Liver (tissue), 9 donors: ENCODE measurements around the gene TNFAIP6. TPM values are rescaled to one million over a fixed set of nuclear protein-coding genes. Genes with fewer than 3 reads are reported as not detected.

ENCODE experiments used
- DNase-seq: peaks from one replicate; pipeline ENCODE4 v3.0.0-alpha.2; 2017; ENCODE audit warnings: low spot score
- H3K27ac ChIP-seq, 2 donors: one replicate each; pipeline ENCODE4 v1.7.0; 2013; ENCODE audit warnings: inconsistent platforms in 2 of 2, low read length in 2 of 2, control low read depth in 1 of 2, low read depth in 1 of 2, mild to moderate bottlenecking in 1 of 2
- H3K27me3 ChIP-seq, 4 donors: one replicate each; pipeline versions ENCODE4 v1.6.1 to v1.7.0; 2013; ENCODE audit warnings: low read length in 3 of 4, inconsistent platforms in 1 of 4, mild to moderate bottlenecking in 1 of 4, moderate library complexity in 1 of 4; ENCODE audit not compliant: control insufficient read depth in 4 of 4, insufficient read depth in 4 of 4
- H3K36me3 ChIP-seq, 4 donors: one replicate each; pipeline versions ENCODE4 v1.6.1 to v1.7.0; 2013; ENCODE audit warnings: low read length in 3 of 4, mild to moderate bottlenecking in 3 of 4, low read depth in 1 of 4, moderate library complexity in 1 of 4; ENCODE audit not compliant: control insufficient read depth in 4 of 4, insufficient read depth in 3 of 4
- H3K4me1 ChIP-seq, 4 donors: one replicate each; pipeline versions ENCODE4 v1.6.1 to v1.7.0; 2013; ENCODE audit warnings: low read length in 3 of 4, mild to moderate bottlenecking in 3 of 4, moderate library complexity in 1 of 4; ENCODE audit not compliant: control insufficient read depth in 4 of 4, insufficient read depth in 4 of 4
- H3K4me3 ChIP-seq, 3 donors: one replicate each; pipeline versions ENCODE4 v1.6.1 to v1.7.0; 2013; ENCODE audit warnings: low read length in 3 of 3, control low read depth in 1 of 3, low read depth in 1 of 3, mild to moderate bottlenecking in 1 of 3
- H3K9ac ChIP-seq, 2 donors: one replicate each; pipeline ENCODE4 v1.7.0; 2013; ENCODE audit warnings: low read length in 2 of 2, mild to moderate bottlenecking in 2 of 2, moderate library complexity in 2 of 2, control low read depth in 1 of 2, low read depth in 1 of 2
- H3K9me3 ChIP-seq, 4 donors: one replicate each; pipeline versions ENCODE4 v1.6.1 to v1.7.0; 2013; ENCODE audit warnings: low read length in 3 of 4; ENCODE audit not compliant: control insufficient read depth in 4 of 4
- EGR1 ChIP-seq, 2 donors: IDR thresholded peaks; 2 replicates each; pipeline ENCODE4 v1.6.1; 2016 to 2018; ENCODE audit warnings: antibody characterized with exemption in 2 of 2, low read depth in 2 of 2
- FOXA1 ChIP-seq: IDR thresholded peaks from 2 replicates; pipeline ENCODE4 v1.6.1; 2016; ENCODE audit warnings: antibody characterized with exemption
- FOXA2 ChIP-seq: IDR thresholded peaks from 2 replicates; pipeline ENCODE4 v1.6.1; 2016; ENCODE audit warnings: antibody characterized with exemption
- GABPA ChIP-seq, 2 donors: IDR thresholded peaks in 1 of 2; conservative IDR thresholded peaks in 1 of 2; 2 replicates each; pipeline ENCODE4 v1.6.1; 2016; ENCODE audit warnings: antibody characterized with exemption in 2 of 2, mild to moderate bottlenecking in 1 of 2, moderate library complexity in 1 of 2
- HNF4A ChIP-seq, 2 donors: conservative IDR thresholded peaks; 2 replicates each; pipeline ENCODE4 v1.6.1; 2016; ENCODE audit warnings: antibody characterized with exemption in 2 of 2, mild to moderate bottlenecking in 2 of 2
- HNF4G ChIP-seq: IDR thresholded peaks from 2 replicates; pipeline ENCODE4 v1.6.1; 2016; ENCODE audit warnings: antibody characterized with exemption
- JUND ChIP-seq, 2 donors: IDR thresholded peaks; 2 replicates each; pipeline ENCODE4 v1.6.1; 2016; ENCODE audit warnings: antibody characterized with exemption in 2 of 2
- NR2F2 ChIP-seq: IDR thresholded peaks from 2 replicates; pipeline ENCODE4 v1.6.1; 2016; ENCODE audit warnings: antibody characterized with exemption
- RAD21 ChIP-seq, 2 donors: IDR thresholded peaks; 2 replicates each; pipeline ENCODE4 v1.6.1; 2016; ENCODE audit warnings: antibody characterized with exemption in 2 of 2, mild to moderate bottlenecking in 2 of 2
- RXRA ChIP-seq, 2 donors: IDR thresholded peaks; 2 replicates each; pipeline ENCODE4 v1.6.1; 2017 to 2018; ENCODE audit warnings: antibody characterized with exemption in 2 of 2, mild to moderate bottlenecking in 1 of 2
- SP1 ChIP-seq: IDR thresholded peaks from 2 replicates; pipeline ENCODE4 v1.6.1; 2018; ENCODE audit warnings: antibody characterized with exemption, mild to moderate bottlenecking
- TAF1 ChIP-seq: conservative IDR thresholded peaks from 2 replicates; pipeline ENCODE4 v1.6.1; 2016; ENCODE audit warnings: antibody characterized with exemption, mild to moderate bottlenecking
- YY1 ChIP-seq: IDR thresholded peaks from 2 replicates; pipeline ENCODE4 v1.6.1; 2016; ENCODE audit warnings: antibody characterized with exemption, mild to moderate bottlenecking
- WGBS: extraction: QIAGEN DNeasy Blood & Tissue Kit; methylation state at CpG from one replicate; pipeline ENCODE4 v1.1.7; 2013; 5-methylcytosine and 5-hydroxymethylcytosine counted together
- polyA plus RNA-seq, 2 donors: library from polyadenylated mRNA; stranded (reverse) in 1 of 2; unstranded in 1 of 2; fragments of 200-250 nt in 1 of 2; fragments of >200 nt in 1 of 2; fragmentation: Nextera tagmentation in 1 of 2; extraction: Ambion mirVana in 1 of 2; gene quantifications; one replicate each; pipeline versions ENCODE4 v1.2.1 to v1.2.3, GENCODE V29; 2013 to 2015
- total RNA-seq, 2 donors: library from RNA; depleted of rRNA; stranded (reverse); fragments of >200 nt; gene quantifications; one replicate each; pipeline ENCODE4 v1.2.3, GENCODE V29; 2014
- TF ChIP-seq, protein P1 (sequence below): IDR thresholded peaks from 2 replicates; pipeline ENCODE4 v1.6.1; 2016; ENCODE audit warnings: antibody characterized with exemption, mild to moderate bottlenecking
- TF ChIP-seq, protein P2 (sequence below): fragments of 150-350 bp; IDR thresholded peaks from 2 replicates; pipeline ENCODE4 v1.5.1; 2017; ENCODE audit warnings: improper control_type of control experiment, low read depth, low read length; ENCODE audit not compliant: missing input control
- TF ChIP-seq, protein P3 (sequence below): IDR thresholded peaks from 2 replicates; pipeline ENCODE4 v1.6.1; 2016; ENCODE audit warnings: antibody characterized with exemption
- TF ChIP-seq, protein P4 (sequence below): IDR thresholded peaks from 2 replicates; pipeline ENCODE4 v1.6.1; 2016; ENCODE audit warnings: antibody characterized with exemption
- TF ChIP-seq, protein P5 (sequence below): IDR thresholded peaks from 2 replicates; pipeline ENCODE4 v1.6.1; 2016; ENCODE audit warnings: antibody characterized with exemption
- donor health status: healthy.
- donor health status: healthy.
- donor health status: healthy.
- donor health status: healthy.
- donor health status: healthy.

Gene TNFAIP6
- total and polyA plus RNA-seq, 4 donors: 0.17 to 0.28 (median 0.20) TPM

DNA sequence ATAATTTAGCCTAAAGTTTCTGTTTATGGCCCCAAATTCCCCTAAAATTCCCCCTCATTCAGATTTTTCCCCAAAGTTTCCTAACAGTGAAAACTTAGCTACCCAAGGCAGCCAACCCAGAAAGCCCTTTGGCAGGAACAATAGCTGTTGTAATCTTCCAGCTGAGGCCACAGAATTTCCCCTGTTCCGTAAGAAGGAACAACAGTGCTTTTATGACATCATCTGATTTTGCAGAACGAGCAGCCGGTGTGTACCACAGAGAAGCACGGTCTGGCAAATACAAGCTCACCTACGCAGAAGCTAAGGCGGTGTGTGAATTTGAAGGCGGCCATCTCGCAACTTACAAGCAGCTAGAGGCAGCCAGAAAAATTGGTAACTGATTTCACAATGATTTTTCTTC, 6.3 kb downstream of the TNFAIP6 start:
- Histone ChIP-seq H3K36me3 (no peaks in the 10 kb centered on the region), H3K9ac (no peak overlapping the region), H3K4me3 (no peak overlapping the region), H3K4me1 (no peaks in the 10 kb centered on the region), H3K9me3 (peaks cover 0 to 2% (median 0%) of the 10 kb centered on the region in 4 donors), H3K27me3 (no peaks in the 10 kb centered on the region), H3K27ac (no peak overlapping the region)
- TF ChIP-seq EGR1 (IDR thresholded peaks at IDR 0.05; ENCODE audit: low read depth in 2 of 2): no peak
- TF ChIP-seq, protein P1, sequence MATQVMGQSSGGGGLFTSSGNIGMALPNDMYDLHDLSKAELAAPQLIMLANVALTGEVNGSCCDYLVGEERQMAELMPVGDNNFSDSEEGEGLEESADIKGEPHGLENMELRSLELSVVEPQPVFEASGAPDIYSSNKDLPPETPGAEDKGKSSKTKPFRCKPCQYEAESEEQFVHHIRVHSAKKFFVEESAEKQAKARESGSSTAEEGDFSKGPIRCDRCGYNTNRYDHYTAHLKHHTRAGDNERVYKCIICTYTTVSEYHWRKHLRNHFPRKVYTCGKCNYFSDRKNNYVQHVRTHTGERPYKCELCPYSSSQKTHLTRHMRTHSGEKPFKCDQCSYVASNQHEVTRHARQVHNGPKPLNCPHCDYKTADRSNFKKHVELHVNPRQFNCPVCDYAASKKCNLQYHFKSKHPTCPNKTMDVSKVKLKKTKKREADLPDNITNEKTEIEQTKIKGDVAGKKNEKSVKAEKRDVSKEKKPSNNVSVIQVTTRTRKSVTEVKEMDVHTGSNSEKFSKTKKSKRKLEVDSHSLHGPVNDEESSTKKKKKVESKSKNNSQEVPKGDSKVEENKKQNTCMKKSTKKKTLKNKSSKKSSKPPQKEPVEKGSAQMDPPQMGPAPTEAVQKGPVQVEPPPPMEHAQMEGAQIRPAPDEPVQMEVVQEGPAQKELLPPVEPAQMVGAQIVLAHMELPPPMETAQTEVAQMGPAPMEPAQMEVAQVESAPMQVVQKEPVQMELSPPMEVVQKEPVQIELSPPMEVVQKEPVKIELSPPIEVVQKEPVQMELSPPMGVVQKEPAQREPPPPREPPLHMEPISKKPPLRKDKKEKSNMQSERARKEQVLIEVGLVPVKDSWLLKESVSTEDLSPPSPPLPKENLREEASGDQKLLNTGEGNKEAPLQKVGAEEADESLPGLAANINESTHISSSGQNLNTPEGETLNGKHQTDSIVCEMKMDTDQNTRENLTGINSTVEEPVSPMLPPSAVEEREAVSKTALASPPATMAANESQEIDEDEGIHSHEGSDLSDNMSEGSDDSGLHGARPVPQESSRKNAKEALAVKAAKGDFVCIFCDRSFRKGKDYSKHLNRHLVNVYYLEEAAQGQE: no peak
- TF ChIP-seq, protein P2, sequence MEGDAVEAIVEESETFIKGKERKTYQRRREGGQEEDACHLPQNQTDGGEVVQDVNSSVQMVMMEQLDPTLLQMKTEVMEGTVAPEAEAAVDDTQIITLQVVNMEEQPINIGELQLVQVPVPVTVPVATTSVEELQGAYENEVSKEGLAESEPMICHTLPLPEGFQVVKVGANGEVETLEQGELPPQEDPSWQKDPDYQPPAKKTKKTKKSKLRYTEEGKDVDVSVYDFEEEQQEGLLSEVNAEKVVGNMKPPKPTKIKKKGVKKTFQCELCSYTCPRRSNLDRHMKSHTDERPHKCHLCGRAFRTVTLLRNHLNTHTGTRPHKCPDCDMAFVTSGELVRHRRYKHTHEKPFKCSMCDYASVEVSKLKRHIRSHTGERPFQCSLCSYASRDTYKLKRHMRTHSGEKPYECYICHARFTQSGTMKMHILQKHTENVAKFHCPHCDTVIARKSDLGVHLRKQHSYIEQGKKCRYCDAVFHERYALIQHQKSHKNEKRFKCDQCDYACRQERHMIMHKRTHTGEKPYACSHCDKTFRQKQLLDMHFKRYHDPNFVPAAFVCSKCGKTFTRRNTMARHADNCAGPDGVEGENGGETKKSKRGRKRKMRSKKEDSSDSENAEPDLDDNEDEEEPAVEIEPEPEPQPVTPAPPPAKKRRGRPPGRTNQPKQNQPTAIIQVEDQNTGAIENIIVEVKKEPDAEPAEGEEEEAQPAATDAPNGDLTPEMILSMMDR: no peak
- no peak for TF ChIP-seq SP1
- TF ChIP-seq YY1: no peak
- TF ChIP-seq, protein P3, sequence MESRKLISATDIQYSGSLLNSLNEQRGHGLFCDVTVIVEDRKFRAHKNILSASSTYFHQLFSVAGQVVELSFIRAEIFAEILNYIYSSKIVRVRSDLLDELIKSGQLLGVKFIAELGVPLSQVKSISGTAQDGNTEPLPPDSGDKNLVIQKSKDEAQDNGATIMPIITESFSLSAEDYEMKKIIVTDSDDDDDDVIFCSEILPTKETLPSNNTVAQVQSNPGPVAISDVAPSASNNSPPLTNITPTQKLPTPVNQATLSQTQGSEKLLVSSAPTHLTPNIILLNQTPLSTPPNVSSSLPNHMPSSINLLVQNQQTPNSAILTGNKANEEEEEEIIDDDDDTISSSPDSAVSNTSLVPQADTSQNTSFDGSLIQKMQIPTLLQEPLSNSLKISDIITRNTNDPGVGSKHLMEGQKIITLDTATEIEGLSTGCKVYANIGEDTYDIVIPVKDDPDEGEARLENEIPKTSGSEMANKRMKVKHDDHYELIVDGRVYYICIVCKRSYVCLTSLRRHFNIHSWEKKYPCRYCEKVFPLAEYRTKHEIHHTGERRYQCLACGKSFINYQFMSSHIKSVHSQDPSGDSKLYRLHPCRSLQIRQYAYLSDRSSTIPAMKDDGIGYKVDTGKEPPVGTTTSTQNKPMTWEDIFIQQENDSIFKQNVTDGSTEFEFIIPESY: no peak
- TF ChIP-seq FOXA1: no peak
- no peak for TF ChIP-seq HNF4G
- TF ChIP-seq FOXA2: no peak
- TF ChIP-seq HNF4A (conservative IDR thresholded peaks at IDR 0.05): no peak
- no peak for TF ChIP-seq NR2F2
- TF ChIP-seq, protein P4, sequence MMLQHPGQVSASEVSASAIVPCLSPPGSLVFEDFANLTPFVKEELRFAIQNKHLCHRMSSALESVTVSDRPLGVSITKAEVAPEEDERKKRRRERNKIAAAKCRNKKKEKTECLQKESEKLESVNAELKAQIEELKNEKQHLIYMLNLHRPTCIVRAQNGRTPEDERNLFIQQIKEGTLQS: no peak
- no peak for TF ChIP-seq RXRA (IDR thresholded peaks at IDR 0.05)
- no peak for TF ChIP-seq TAF1
- TF ChIP-seq JUND (IDR thresholded peaks at IDR 0.05): no peak
- no peak for TF ChIP-seq RAD21 (IDR thresholded peaks at IDR 0.05)
- TF ChIP-seq, protein P5, sequence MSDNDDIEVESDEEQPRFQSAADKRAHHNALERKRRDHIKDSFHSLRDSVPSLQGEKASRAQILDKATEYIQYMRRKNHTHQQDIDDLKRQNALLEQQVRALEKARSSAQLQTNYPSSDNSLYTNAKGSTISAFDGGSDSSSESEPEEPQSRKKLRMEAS: no peak
- TF ChIP-seq GABPA (IDR thresholded peaks at IDR 0.05 in 1 of 2, conservative IDR thresholded peaks at IDR 0.05 in 1 of 2): no peak
- 72% methylated on average over 8 of the region's 8 CpGs for WGBS
- DNase-seq: no peak
